GM19438 (cell line): ENCODE data around the gene FAM110A.
"Not testable (repeated sequence)": the region's sequence is repeated elsewhere in the genome, so short reads cannot be mapped to it uniquely, and the experiment has no call there.

ENCODE experiments used
- ATAC-seq: cut with Tn5 transposase; IDR thresholded peaks from one replicate; pipeline ENCODE4 v1.9.1; 2021; ENCODE audit warnings: low read depth; ENCODE audit not compliant: unreplicated experiment

Gene FAM110A

DNA sequence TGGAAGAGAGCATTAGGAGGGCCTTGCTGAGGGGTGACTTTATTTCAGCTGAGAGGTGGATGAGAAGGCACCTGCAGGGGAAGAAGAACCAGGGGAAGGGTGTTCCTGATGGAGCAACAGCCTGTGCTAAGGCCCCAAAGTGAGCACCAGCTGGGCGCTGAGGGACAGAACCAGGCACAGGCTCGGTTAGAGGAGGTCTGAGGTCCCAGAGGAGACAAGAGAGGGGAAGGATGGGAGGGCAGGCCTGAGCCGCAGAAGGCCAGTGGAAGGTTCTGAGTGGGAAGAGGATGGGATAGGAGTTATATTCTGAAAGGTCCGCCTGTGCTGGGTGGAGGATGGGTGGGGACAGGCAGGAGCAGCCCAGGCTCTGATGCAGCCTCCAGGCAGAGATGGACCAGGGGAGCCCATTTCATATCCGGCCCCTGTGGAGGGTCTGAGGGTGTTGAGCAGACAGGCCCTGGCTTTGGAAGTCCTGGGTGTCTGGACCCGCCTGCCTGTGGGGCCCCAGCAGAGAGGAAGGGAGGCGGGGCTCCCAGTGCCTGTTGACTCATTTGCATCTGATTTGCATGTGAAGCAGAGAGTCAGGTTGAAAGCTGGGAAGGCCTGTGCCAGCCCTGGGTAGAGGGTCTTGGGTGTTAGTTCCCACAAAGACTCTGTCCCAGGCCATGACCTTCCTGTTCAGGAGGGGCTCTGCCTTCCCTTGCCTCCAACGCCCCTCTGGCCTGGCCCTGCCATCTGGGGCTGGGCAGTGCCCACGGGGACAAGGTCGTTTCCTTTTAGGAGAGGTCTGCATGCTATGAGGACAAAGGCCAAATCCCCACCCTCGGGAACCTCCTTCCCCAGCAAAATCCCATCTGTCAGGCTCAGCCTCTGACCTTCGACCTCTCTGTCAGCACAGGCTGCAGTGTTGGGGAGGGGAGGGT is 10.6 kb upstream of the FAM110A start:
- no peak for ATAC-seq

DNA sequence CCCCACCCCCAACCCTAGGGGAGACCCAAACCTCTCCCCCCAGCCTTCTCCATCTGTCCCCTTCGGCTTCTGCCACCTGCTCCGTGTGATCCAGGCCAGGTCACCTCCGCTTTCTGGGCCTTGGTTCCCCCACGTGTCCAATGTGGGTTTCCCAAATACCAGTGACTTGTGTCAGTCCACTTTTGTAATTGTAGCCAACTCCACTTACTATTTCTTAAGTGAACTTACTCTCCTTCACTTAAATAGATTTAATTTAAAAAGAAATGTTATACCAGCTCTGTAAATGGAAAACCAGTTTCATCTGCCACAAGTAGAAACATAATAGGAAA is 10.0 kb upstream of the FAM110A start:
- ATAC-seq = no peak

DNA sequence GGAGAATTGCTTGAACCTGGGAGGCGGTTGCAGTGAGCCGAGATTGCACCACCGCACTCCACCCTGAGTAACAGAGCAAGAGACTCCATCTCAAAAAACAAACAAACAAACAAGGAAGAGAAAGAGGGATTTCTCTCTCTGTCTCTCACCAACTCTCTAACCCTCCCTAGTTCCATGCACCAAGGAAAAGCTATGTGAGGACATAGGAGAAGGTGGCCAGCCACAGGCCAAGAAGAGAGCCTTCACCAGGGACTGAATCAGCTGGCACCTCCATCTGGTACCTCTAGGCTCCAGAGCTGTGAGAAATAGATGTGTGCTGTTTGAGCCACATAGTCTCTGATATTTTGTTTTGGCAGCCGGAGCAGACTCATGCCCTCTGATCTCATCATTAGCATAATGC is 9.0 kb upstream of the FAM110A start:
- no peak for ATAC-seq

DNA sequence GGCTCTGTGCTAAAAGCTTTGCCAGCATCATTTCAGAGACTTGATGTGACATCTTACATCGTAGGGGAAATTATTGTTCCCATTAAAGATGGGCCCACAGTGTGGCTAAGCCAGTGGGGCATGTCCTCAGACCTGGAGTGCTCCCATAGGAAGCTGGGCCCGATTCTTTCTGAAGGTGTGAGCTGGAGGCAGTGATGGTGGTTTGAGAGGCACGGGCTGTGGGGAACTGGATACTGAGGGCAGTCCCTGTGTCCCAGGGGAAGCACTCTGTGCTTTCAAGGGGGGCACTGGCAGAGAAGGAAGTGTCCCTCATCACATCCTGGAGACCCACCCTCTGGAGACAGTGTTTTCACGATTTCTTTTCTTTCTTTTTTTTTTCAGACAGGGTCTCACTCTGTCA is 8.6 kb upstream of the FAM110A start:
- no peak for ATAC-seq

DNA sequence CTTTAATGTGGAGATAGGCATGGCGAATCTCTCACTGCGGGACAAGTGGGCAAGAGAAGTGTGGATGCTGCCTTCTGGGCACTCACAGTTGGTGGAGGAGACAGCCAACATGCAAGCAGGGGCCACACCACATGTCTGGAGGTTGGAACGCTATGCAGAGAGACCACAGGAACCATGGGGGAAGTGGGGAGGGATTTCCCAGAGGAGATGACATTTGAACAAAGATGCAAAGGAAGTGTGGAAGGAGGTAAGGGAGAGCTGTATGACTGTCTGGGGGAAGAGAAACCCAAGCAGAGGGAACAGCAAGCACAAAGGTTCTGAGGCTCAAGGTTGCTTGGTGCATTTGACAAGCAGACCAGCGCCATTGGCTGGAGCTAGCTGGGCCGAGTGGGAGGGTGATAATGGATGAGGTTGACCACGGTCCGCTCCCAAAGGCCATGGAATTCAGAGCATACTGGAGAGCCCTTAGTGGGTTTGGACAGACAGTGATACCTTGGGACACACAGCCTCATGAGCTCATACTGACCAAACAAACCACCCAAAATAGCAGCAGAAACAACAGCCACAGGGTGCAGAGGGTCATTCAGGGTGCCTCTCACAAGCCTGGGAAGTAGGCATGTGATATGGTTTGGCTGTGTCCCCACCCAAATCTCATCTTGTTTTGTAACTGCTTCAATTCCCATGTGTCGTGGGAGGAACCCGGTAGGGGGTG is 7.6 kb upstream of the FAM110A start:
- ATAC-seq = no peak

DNA sequence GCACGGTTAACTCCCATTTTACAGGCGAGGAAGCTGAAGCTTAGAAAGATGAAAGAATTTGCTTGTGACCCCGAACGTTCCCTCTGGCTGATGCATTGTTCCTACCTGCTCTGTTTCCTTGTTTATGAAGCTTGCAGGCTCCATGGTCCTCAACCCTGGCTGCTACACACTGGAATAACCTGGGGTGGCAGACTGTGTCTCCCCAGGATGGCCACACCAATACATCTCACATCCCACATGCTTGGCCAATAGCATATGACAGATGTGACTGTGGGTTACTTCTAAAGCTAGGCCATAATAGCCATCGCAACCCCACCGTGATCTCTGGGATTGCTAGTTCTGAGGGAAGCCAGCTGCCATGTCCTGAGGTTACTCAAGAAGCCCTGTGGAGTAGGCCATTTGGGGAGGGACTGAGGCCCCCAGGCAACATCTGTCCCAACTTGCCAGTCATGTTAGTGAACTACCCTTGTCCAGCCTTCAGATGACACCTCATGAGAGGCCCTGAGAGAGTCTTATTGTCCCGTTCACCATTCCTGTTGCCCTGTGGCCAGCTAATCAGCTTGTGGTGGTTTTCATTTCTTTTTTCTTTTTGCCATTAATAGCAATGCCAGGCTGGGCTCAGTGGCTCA is 6.7 kb upstream of the FAM110A start:
- no peak for ATAC-seq

DNA sequence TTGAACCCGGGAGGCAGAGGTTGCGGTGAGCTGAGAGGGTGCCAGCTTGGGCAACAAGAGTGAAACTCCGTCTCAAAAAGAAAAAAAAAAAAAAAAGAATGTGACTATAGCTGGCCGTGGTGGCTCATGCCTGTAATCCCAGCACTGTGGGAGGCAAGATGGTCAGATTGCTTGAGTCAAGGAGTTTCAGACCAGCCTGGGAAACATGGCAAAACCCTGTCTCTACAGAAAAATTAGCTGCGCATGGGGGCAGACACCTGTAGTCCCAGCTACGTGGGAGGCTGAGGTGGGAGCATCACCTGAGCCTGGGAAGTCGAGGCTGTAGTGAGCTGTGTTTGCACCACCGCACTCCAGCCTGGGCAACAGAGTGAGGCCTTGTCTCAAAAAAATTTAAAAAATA is 5.5 kb upstream of the FAM110A start:
- ATAC-seq = not testable (repeated sequence)

DNA sequence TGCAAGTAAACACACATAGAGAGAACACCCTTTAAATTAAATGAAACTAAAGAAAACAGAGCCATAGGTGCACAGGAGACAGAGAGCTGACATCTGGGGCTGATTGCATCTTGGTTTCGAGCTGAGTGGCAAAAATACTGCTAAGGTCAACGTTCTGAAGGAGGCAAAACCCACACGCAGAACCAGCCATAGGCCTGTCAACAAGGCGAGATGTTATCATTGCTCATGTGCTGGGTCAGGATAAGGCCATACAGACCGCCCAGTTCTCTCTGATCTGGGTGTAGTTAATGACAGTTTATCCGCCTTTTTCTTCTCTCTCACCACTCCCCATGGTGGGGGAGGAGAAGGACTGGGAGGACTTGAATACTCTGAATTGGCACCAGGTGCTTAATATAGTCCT is 4.5 kb upstream of the FAM110A start:
- no peak for ATAC-seq

DNA sequence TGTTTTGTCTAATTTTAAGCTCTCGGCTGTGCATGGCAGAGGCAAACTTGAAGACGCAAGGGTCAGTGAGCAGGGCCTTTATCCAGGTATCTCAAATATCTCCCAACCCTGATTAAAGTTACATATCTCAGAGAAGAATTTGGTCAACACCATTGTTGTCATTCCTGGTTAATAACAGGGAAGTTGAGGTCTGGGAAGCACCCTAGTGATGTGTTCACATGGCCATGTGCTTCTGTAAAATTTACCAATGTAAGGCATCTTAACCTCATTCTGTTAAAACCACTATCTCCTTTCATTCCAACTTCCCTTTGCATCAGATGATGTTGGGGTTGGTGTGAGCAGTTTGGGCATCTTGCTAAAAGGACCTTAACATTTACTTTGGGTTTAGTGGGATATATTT is 4.0 kb upstream of the FAM110A start:
- ATAC-seq = no peak

DNA sequence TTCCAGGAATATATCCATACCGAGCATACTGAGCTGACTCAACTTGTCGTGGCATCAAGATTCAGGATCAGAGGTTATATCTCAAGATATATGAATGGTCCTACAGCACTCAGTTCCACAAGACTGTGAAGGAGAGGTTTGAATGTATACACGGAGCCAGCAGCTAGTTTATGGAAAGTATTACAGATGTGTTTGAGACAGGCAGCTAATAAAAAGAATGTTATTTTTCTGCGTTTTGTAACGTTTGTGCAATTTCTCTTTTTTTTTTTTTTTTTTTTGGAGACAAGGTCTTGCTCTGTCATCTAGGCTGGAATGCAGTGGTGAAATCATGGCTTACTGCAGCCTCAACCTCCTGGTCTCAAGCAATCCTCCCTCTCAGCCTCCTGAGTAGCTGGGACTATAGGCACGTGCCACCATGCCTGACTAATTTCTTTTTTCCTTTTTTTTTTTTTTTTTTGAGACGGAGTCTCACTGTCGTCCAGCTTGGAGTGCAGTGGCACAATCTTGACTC is 3.4 kb upstream of the FAM110A start:
- ATAC-seq = no peak

DNA sequence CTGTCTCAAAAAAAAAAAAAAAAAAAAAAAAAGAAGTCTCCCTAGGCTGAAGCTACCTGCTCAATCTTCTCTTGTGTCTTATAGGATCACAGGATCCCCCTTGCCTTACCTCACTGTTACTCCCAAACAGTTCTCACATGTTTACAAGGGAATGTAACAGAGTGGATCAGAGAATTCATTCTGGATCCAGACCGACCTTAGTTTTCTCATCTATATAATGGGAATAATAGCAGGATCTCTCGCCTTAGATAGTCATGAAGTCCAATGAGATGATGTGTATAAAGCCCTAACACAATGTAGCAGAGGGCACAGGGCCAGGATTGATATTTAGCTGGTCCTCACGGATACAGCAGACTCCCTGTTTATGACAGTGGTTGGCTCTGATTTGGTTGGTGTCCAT is 2.3 kb upstream of the FAM110A start:
- ATAC-seq = no peak

DNA sequence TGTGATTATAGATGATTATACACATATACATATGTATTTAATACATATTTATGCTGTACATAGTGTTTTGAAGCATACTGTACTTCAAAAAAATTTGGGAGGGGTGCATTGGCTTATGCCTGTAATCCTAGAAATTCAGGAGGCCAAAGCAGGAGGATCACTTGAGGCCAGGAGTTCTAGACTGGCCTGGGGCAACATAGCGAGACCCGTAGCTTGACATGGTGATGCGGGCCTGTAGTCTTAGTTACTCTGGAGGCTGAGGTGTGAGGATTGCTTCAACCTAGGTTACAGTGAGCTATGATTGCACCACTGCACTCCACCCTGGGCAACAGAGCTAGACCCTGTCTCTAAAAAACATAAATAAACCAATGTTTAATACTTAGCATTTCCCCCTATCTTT is 1.6 kb upstream of the FAM110A start:
- ATAC-seq = no peak

DNA sequence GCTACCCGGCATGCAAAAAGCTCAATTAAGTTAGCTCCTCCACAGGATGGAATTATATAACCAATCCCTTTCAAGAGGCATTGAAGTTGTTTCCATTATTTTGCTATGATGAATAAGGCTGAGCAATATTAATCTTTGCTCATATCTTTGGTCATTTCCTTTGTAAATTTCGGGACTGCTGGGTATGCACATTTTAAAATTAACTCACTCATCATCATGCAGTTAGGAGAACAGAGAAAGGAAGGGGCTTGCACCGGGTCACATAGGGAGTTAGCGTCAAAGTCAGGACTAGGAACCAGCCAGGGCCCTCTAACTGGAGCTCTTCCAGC is 430 bp upstream of the FAM110A start:
- ATAC-seq = peak; percentile 9

DNA sequence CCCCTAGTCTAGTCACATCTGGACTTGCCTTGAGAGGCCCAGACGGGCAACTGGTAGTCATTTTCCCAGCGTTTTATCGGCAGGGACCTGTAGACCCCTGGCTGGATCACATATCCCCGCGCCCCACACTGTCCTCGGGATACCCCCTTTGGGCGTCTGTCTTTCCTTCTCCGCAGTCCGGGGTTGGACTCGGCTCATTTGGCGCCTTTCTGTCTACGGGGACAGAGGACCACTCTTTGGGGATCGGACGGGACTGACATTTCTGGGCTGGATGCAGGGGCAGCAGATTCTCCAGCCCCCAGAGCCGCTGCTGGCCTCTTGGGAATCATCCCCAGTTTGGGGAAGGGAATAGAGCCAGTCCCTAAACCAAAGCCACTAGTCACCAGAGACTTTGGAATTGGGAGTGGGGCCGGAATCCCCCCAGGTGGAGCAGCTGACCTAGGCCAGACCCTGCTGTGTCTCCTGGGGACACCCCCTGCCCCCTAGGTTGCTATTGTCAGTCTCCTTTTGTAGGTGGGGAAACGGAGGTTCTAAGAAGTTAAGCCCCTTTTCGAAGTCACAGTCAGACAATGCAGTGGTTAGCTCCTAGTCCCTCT is 734 bp downstream of the FAM110A start:
- ATAC-seq = peak; percentile 3

DNA sequence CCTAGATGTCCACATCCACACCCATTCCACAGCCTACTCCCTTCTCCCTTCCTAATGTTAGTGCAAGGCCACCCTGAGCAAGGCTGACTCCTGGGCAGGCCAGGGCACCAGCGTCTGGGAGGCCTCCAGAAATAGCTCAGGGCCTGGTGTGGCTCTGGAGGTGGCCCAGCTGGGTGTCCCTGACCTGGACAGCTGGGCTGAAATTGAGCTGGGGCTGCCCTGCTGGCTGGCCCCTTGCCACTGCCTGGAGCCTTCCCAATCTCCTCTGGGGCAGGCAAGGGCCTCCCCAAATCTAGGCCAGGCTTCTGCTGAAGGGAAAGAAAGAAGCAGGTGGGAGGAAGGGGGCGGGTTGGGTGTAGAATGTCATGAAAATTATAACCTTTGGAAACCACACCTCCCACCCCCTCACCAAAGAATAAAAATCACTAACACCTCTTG is 2.1 kb downstream of the FAM110A start:
- no peak for ATAC-seq

DNA sequence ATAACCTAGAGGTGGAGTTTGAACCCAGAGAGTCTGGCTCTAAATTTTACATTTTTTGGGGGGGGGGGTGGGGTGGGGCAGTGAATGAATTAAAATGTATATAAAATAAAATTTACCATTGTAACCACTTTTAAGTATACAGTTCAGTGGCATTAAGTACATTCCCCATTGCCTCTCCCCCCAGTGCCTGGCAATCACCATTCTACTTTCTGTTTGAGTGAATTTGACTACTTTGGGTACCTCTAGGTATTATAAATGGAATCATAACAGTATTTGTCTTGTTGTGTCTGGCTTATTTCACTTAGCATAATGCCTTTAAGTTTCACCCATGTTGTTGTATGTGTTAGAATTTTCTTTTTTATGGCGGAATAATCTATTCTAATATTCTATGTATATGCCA is 2.7 kb downstream of the FAM110A start:
- ATAC-seq = no peak

DNA sequence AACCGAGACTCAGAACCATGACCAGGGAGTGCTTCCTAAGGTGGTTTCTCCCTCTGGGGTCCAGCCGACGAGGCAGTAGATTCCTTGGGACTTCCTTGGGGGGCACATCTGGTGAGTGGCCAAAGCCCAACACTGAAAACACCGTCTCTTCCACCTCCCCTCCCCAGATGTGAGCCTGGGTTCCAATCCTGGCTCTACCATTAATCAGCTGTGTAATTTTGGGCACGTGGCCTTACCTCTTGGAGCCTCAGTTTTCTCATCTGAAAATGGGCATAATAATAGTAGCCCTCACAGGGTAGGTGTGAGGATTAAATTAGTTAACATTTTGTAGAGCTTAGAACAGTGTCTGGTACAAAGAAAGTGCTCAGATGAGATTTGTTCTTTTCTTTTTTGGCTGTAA is 5.5 kb downstream of the FAM110A start:
- ATAC-seq = no peak

DNA sequence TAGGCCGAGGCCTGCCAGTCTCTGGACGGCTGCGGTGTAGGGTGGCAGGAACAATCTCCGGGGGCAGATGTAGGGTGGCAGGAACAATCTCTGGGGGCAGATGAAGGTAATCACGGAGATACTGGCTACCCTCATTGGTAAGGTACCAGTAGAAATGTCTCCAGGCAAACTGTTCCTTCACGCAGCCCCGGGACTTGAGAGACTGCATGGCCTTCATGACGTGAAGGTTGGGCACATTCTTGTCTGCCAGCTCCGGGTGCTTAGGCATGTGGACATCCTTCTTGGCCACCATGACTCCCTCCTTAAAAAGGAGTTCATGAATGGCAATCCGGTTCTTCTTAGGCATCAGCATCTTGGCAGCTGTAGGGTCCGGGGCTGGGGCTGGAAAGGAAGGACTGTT is 6.1 kb downstream of the FAM110A start:
- no peak for ATAC-seq

DNA sequence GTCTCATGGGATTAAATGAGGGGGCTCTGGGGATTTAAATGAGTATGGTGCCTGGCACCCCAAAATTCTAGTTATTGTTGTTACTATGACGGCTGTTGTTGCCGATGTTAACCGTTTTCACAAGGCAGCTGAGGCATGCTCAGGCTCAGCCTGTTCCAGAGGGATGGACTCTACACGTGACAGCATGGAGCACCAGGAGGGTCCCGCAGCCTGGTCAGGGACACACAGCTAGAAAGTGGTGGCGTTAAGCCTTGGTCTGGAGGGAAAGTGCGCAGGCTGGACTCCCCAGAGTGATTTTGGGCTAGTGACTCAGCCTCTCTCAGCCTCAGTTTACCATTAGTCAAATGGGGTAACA is 7.0 kb downstream of the FAM110A start:
- ATAC-seq = no peak

DNA sequence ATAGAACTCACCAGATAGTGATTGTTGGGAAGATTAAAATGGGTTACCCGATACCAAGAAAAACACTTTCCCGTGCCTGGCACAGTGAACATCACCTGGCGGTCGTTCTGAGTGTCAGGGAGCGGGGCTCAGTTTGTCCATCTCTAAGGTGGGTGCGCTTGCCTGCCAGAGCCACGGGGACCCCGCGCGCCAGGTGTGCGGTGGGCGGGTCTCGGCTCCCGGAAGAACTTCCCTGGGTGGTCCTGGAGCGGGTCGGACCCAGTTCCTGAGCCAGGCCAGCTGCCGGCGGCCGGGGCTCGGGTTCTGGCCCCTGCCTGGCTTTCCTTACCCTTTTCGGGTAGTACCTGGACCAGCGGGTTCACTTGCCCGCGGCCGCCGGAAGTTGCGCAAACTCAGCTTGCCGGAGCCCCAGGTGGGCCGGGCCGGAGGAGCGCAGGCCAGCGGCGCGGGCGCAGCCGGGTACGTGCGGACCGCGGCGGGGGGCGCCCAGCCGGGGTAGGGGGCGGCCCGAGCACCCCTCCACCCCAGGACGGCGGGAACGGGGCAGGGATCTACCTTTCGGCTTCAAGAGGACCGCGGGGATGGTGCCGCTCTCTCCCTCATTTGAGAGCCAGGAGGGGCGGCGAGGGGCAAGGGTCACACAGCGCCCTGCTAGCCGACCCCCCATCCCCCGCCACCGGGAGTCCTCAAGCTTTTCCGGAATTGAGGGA is 7.5 kb downstream of the FAM110A start:
- ATAC-seq = no peak
